ENCODE measurements around the gene RASIP1. TPM values are rescaled to one million over a fixed set of nuclear protein-coding genes. Genes with fewer than 3 reads are reported as not detected.

Gene RASIP1
- total RNA-seq, 1 donor from 2014 or later = 0.07 TPM

GRCh38 chr19:48674921-48675824 is 65.2 kb downstream of the RASIP1 start:
- ChIA-PET CTCF (interaction anchor here (0.7 to 2.1 kb wide), 12 partner anchors 9 to 113 kb away, joined by 3 to 15 read pairs (median 3); partner anchors contain the start of gene CA11), POLR2A (interaction anchor here (0.5 to 1.2 kb wide), 4 partner anchors 25 to 100 kb away, joined by 3 to 6 read pairs (median 6); no protein-coding TSS in a partner anchor)
- no peaks in the 10 kb centered on the region for H3K36me3 Mint-ChIP-seq (ENCODE audit: low read depth)
- no peak overlapping the region for H3K27ac Mint-ChIP-seq
- peaks cover 7% of the 10 kb centered on the region for H3K4me1 Mint-ChIP-seq
- peak; percentile 65 for TF ChIP-seq CTCF (IDR thresholded peaks at IDR 0.05)
- peak; percentile 47 for DNase-seq
- H3K9me3 Mint-ChIP-seq = no peaks in the 10 kb centered on the region
- H3K4me3 Mint-ChIP-seq = no peak overlapping the region
- peaks cover 1% of the 10 kb centered on the region for H3K27me3 Mint-ChIP-seq
- peak; percentile 96 for ATAC-seq (ENCODE audit: low read depth)
- intact Hi-C loops (cut with micrococcal nuclease) = loop anchor here (1.0 to 5.0 kb wide), 6 partner anchors 29 to 169 kb away; partner anchors contain the start of genes CA11, RPL18 and SPHK2

GRCh38 chr19:48674216-48674809 is 66.1 kb downstream of the RASIP1 start:
- no peak for TF ChIP-seq CTCF (IDR thresholded peaks at IDR 0.05)
- Mint-ChIP-seq H3K9me3 (no peaks in the 10 kb centered on the region), H3K4me1 (peaks cover 7% of the 10 kb centered on the region), H3K27ac (no peak overlapping the region), H3K36me3 (ENCODE audit: low read depth) (no peaks in the 10 kb centered on the region), H3K4me3 (no peak overlapping the region), H3K27me3 (peaks cover 1% of the 10 kb centered on the region)
- ChIA-PET CTCF (interaction anchor here (0.9 to 2.1 kb wide), 9 partner anchors 9 to 65 kb away, joined by 3 to 15 read pairs (median 3); partner anchors contain the start of gene CA11), POLR2A (interaction anchor here (0.5 to 1.2 kb wide), 2 partner anchors 25 to 101 kb away, joined by 5 to 6 read pairs; no protein-coding TSS in a partner anchor)
- intact Hi-C loops (cut with micrococcal nuclease) = no loop called here
- ATAC-seq (ENCODE audit: low read depth) = no peak
- no peak for DNase-seq

GRCh38 chr19:48673436-48674100 is 66.8 kb downstream of the RASIP1 start:
- ChIA-PET POLR2A (interaction anchor here (1.2 kb wide), 1 partner anchor 24 kb away, joined by 5 read pairs; no protein-coding TSS in a partner anchor), CTCF (no interaction called here)
- H3K4me3 Mint-ChIP-seq = no peak overlapping the region
- TF ChIP-seq CTCF (IDR thresholded peaks at IDR 0.05) = no peak
- no peaks in the 10 kb centered on the region for H3K36me3 Mint-ChIP-seq (ENCODE audit: low read depth)
- no peak for DNase-seq
- no peak for ATAC-seq (ENCODE audit: low read depth)
- peaks cover 7% of the 10 kb centered on the region for H3K4me1 Mint-ChIP-seq
- H3K27me3 Mint-ChIP-seq = peaks cover 1% of the 10 kb centered on the region
- H3K9me3 Mint-ChIP-seq = no peaks in the 10 kb centered on the region
- no peak overlapping the region for H3K27ac Mint-ChIP-seq
- intact Hi-C loops (cut with micrococcal nuclease) = no loop called here

- H3K27me3 Mint-ChIP-seq = peaks cover 1% of the 10 kb centered on the region
- CTCF ChIA-PET = no interaction called here
- ATAC-seq (ENCODE audit: low read depth) = no peak
- intact Hi-C loops (cut with micrococcal nuclease) = no loop called here
- TF ChIP-seq CTCF (IDR thresholded peaks at IDR 0.05) = no peak
- no peak within 1 kb of the TSS for H3K27ac Mint-ChIP-seq
- no peaks in the 10 kb centered on the region for H3K36me3 Mint-ChIP-seq (ENCODE audit: low read depth)
- POLR2A ChIA-PET = no interaction called here
- no peak within 1 kb of the TSS for H3K4me3 Mint-ChIP-seq
- peaks cover 7% of the 10 kb centered on the region for H3K4me1 Mint-ChIP-seq
- H3K9me3 Mint-ChIP-seq = no peaks in the 10 kb centered on the region
- DNase-seq = no peak
Observed at GRCh38 chr19:48672994-48673393, 67.4 kb downstream of the RASIP1 start, which contains the start of gene NTN5. Gene NTN5 (minus strand): TSS chr19:48673017. CDS start chr19:48670986, 2,031 bp downstream.

All from activated B cell treated with CpG ODN at 0.5 μM for 24 hours (primary cell).